Hepatocyte (in vitro differentiated cells): ENCODE results near the gene SSBP3. TPM values are rescaled to one million over a fixed set of nuclear protein-coding genes. Genes with fewer than 3 reads are reported as not detected.
"Not testable (repeated sequence)": the region's sequence is repeated elsewhere in the genome, so short reads cannot be mapped to it uniquely, and the experiment has no call there.

ENCODE experiments used
- DNase-seq: peaks from one replicate; pipeline ENCODE4 v3.0.0-alpha.2; 2016; ENCODE audit warnings: low spot score
- H2AFZ ChIP-seq: fragments of 200-600 bp; sonication (generic); 2 replicates; pipeline ENCODE4 v1.6.0; 2016; ENCODE audit warnings: antibody characterized with exemption, mild to moderate bottlenecking
- H3K27ac ChIP-seq: fragments of 200-600 bp; sonication (generic); 2 replicates; pipeline ENCODE4 v1.5.1; 2016; ENCODE audit warnings: mild to moderate bottlenecking
- H3K27me3 ChIP-seq: fragments of 200-600 bp; sonication (generic); 2 replicates; pipeline ENCODE4 v1.6.1; 2016
- H3K36me3 ChIP-seq: fragments of 200-600 bp; sonication (generic); replicated peaks from 2 replicates; pipeline ENCODE4 v1.5.1; 2016; ENCODE audit warnings: low read depth; ENCODE audit not compliant: insufficient read depth
- H3K4me1 ChIP-seq: fragments of 200-600 bp; sonication (generic); 2 replicates; pipeline ENCODE4 v1.5.1; 2016; ENCODE audit warnings: mild to moderate bottlenecking, moderate library complexity; ENCODE audit not compliant: insufficient read depth
- H3K4me2 ChIP-seq: fragments of 200-600 bp; sonication (generic); 2 replicates; pipeline ENCODE4 v1.6.0; 2016
- H3K4me3 ChIP-seq: fragments of 200-600 bp; sonication (generic); 2 replicates; pipeline ENCODE4 v1.5.1; 2016; ENCODE audit warnings: mild to moderate bottlenecking
- H3K79me2 ChIP-seq: fragments of 200-600 bp; sonication (generic); 2 replicates; pipeline ENCODE4 v1.6.0; 2017; ENCODE audit warnings: mild to moderate bottlenecking
- H3K9me2 ChIP-seq: fragments of 200-600 bp; sonication (generic); replicated peaks from 2 replicates; pipeline ENCODE4 v1.6.0; 2017; ENCODE audit warnings: mild to moderate bottlenecking; ENCODE audit not compliant: insufficient read depth
- H3K9me3 ChIP-seq: fragments of 200-600 bp; sonication (generic); 2 replicates; pipeline ENCODE4 v1.5.1; 2016; ENCODE audit warnings: low read depth, mild to moderate bottlenecking
- H4K20me1 ChIP-seq: fragments of 200-600 bp; sonication (generic); 2 replicates; pipeline ENCODE4 v1.6.0; 2016; ENCODE audit warnings: mild to moderate bottlenecking; ENCODE audit not compliant: insufficient read depth, poor library complexity, severe bottlenecking
- EZH2 ChIP-seq: fragments of 200-600 bp; sonication (generic); IDR thresholded peaks from 2 replicates; pipeline ENCODE4 v1.6.1; 2016; ENCODE audit warnings: antibody characterized with exemption, mild to moderate bottlenecking, borderline replicate concordance
- EZH2phosphoT487 ChIP-seq: fragments of 200-600 bp; sonication (generic); IDR thresholded peaks from one replicate; pipeline ENCODE4 v1.6.1; 2018; ENCODE audit warnings: antibody characterized with exemption, mild to moderate bottlenecking, low read depth, moderate library complexity; ENCODE audit not compliant: unreplicated experiment, severe bottlenecking
- WGBS: methylation state at CpG from one replicate; pipeline ENCODE4 v1.1.6; 2016; ENCODE audit warnings: low lambda C conversion rate; ENCODE audit errors: missing lambda C conversion rate; 5-methylcytosine and 5-hydroxymethylcytosine counted together
- polyA plus RNA-seq: library from polyadenylated mRNA; unstranded; fragments of >200 nt; fragmentation: Nextera tagmentation; extraction: Ambion mirVana; gene quantifications from 2 replicates; pipeline ENCODE4 v1.2.1, GENCODE V29; 2016
- total RNA-seq: library from RNA; depleted of rRNA; stranded (reverse); fragments of >200 nt; gene quantifications from 2 replicates; pipeline ENCODE4 v1.2.3, GENCODE V29; 2014
- TF ChIP-seq, protein P1 (sequence below): fragments of 200-600 bp; sonication (generic); IDR thresholded peaks from 2 replicates; pipeline ENCODE4 v1.5.1; 2016; ENCODE audit warnings: antibody characterized with exemption, mild to moderate bottlenecking; ENCODE audit not compliant: poor library complexity

Gene SSBP3
- total and polyA plus RNA-seq, 2 experiments from 2014 or later = 25.8 to 47.2 TPM

- 76% methylated on average over 3 of the region's 3 CpGs for WGBS
- DNase-seq = no peak
Observed at GRCh38 chr1:54392401-54392800, 13.8 kb downstream of the SSBP3 start.

GRCh38 chr1:54391450-54392209 is 14.6 kb downstream of the SSBP3 start:
- DNase-seq = no peak
- Histone ChIP-seq H3K27ac (no peak overlapping the region), H2AFZ (no peak overlapping the region), H3K9me2 (no peaks in the 10 kb centered on the region), H3K4me2 (no peak overlapping the region), H3K36me3 (no peaks in the 10 kb centered on the region), H3K79me2 (peaks cover 99% of the 10 kb centered on the region), H3K4me3 (no peak overlapping the region), H4K20me1 (peaks cover 90% of the 10 kb centered on the region), H3K4me1 (peaks cover 12% of the 10 kb centered on the region), H3K27me3 (no peaks in the 10 kb centered on the region), H3K9me3 (no peaks in the 10 kb centered on the region)
- 86% methylated on average over 15 of the region's 15 CpGs for WGBS
- TF ChIP-seq EZH2phosphoT487 (no peak), EZH2 (no peak)
- TF ChIP-seq, protein P1, sequence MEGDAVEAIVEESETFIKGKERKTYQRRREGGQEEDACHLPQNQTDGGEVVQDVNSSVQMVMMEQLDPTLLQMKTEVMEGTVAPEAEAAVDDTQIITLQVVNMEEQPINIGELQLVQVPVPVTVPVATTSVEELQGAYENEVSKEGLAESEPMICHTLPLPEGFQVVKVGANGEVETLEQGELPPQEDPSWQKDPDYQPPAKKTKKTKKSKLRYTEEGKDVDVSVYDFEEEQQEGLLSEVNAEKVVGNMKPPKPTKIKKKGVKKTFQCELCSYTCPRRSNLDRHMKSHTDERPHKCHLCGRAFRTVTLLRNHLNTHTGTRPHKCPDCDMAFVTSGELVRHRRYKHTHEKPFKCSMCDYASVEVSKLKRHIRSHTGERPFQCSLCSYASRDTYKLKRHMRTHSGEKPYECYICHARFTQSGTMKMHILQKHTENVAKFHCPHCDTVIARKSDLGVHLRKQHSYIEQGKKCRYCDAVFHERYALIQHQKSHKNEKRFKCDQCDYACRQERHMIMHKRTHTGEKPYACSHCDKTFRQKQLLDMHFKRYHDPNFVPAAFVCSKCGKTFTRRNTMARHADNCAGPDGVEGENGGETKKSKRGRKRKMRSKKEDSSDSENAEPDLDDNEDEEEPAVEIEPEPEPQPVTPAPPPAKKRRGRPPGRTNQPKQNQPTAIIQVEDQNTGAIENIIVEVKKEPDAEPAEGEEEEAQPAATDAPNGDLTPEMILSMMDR = no peak

More at GRCh38 chr1:54392401-54392800, 13.8 kb downstream of the SSBP3 start:
- Histone ChIP-seq H3K36me3 (no peaks in the 10 kb centered on the region), H3K4me1 (peaks cover 20% of the 10 kb centered on the region), H3K4me3 (no peak overlapping the region), H3K4me2 (no peak overlapping the region), H2AFZ (no peak overlapping the region), H3K9me3 (no peaks in the 10 kb centered on the region), H3K27me3 (no peaks in the 10 kb centered on the region), H3K9me2 (no peaks in the 10 kb centered on the region), H4K20me1 (peaks cover 89% of the 10 kb centered on the region), H3K27ac (no peak overlapping the region), H3K79me2 (peaks cover 99% of the 10 kb centered on the region)
- TF ChIP-seq EZH2 = no peak

- WGBS = 93% methylated on average over 19 of the region's 24 CpGs
Observed at GRCh38 chr1:54390655-54391054, 15.5 kb downstream of the SSBP3 start.

GRCh38 chr1:54389608-54390007 is 16.6 kb downstream of the SSBP3 start:
- 89% methylated on average over 2 of the region's 2 CpGs for WGBS
- H3K4me2 ChIP-seq, H2AFZ ChIP-seq, H3K9me2 ChIP-seq, H3K36me3 ChIP-seq, H3K27ac ChIP-seq, H3K9me3 ChIP-seq, DNase-seq, H3K4me3 ChIP-seq, H3K27me3 ChIP-seq: not testable (repeated sequence)
- Histone ChIP-seq H4K20me1 (peaks cover 91% of the 10 kb centered on the region), H3K4me1 (peaks cover 14% of the 10 kb centered on the region), H3K79me2 (peaks cover 99% of the 10 kb centered on the region)

More at GRCh38 chr1:54390655-54391054, 15.5 kb downstream of the SSBP3 start:
- peaks cover 91% of the 10 kb centered on the region for H4K20me1 ChIP-seq
- no peaks in the 10 kb centered on the region for H3K9me2 ChIP-seq
- H3K9me3 ChIP-seq = no peaks in the 10 kb centered on the region
- TF ChIP-seq EZH2phosphoT487 = no peak
- TF ChIP-seq EZH2 = no peak
- TF ChIP-seq, protein P1 = no peak
- H3K4me2 ChIP-seq = no peak overlapping the region
- H3K79me2 ChIP-seq = peaks cover 100% of the 10 kb centered on the region
- no peak for DNase-seq
- no peak overlapping the region for H3K4me3 ChIP-seq
- no peaks in the 10 kb centered on the region for H3K36me3 ChIP-seq
- peaks cover 4% of the 10 kb centered on the region for H3K4me1 ChIP-seq
- no peak overlapping the region for H2AFZ ChIP-seq
- H3K27me3 ChIP-seq = no peaks in the 10 kb centered on the region
- H3K27ac ChIP-seq = no peak overlapping the region
